Measurements from ENCODE around the gene DNAJC5G.
A peak's percentile ranks its signal among the peaks of the same experiment; 100 is the strongest.
"Not testable (repeated sequence)": the region's sequence is repeated elsewhere in the genome, so short reads cannot be mapped to it uniquely, and the experiment has no call there.

DNAJC5G gene

DNA sequence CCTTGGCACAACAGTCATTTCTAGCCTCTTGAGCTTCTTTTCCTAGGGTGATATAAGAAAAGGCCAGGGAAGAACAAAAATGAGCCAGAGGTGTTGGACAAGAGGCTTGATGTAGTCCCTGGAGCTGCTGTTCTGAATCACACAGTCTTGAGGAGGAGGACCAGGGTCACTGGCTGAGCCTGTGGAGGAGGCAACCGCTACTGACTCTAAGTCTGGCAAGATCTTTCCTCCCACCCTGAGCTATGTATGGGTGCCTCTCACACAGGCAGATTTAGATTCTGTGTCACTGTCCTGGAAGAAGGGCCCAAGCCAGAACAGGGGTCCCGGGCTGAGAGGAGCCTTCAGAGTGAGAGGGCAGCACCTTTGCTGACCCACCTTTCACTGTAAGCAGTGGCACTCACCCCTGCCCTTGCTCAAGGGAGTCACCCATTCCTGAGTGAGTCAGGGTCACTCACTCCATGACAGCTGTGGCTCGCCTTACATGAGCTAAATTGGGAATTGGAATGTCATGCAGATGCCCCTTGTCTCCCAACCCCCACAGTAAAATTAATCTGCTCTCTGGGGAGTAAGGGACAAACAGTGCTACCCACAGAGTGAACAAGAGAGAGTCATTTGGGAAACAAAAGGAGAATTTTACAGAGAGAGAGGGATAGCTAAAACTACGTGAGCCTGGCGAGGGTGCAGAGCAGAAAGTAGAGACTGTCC is 6.8 kb downstream of the DNAJC5G start, which contains the start of gene TRIM54:
Gene TRIM54 (plus strand): TSS at position 575 of the 705 bp plus-strand sequence. CDS start 303 bp downstream, outside the sequence.
- no peak for DNase-seq

- no peak for DNase-seq
Observed at GRCh38 chr2:27282892-27283291, 7.7 kb downstream of the DNAJC5G start.

- DNase-seq = no peak
Observed at GRCh38 chr2:27284996-27285395, 9.8 kb downstream of the DNAJC5G start.

- no peak for DNase-seq
Observed at GRCh38 chr2:27285481-27285880, 10.2 kb downstream of the DNAJC5G start.

- no peak for DNase-seq
Observed at GRCh38 chr2:27288610-27289009, 13.4 kb downstream of the DNAJC5G start.

DNA sequence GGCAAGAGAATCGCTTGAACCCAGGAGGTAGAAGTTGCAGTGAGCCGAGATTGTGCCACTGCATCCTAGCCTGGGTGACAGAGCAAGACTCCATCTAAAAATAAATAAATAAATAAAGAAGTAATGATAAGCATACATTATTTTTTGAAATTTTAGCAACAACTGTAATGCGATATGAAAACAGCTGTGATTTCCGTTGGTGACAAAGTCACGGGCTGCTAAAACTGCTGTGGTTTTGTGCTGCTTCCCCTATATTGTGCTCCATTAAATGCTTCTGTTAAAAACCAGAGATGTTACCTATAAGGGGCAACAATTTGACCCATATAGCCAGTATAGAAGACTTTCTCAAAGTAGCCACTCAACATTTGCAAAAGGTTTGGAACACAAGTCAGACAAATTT is 15.3 kb downstream of the DNAJC5G start:
- DNase-seq = no peak

DNA sequence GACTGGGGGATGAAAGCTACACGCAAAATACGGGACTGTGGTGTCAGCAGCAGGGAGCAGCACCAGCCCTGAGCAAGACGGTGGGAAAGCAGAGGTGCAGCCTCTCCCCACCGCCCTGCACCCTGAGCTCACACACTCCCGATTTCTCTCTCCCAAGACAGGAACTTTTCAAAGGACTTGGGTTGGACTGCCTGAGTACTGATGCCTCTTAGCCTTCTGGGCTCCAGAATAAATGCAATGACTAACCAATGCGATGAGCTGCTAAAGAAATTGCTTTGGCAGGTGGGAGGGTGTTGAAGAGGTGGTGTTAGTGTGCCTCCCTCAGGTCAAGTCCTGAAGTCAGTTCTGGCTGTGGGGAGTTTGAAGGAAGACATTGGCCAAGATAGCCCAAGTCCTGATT is 16.6 kb downstream of the DNAJC5G start:
- no peak for DNase-seq

- DNase-seq = no peak
Observed at GRCh38 chr2:27294928-27295327, 19.7 kb downstream of the DNAJC5G start.

- DNase-seq = no peak
Observed at GRCh38 chr2:27296481-27296880, 21.2 kb downstream of the DNAJC5G start.

DNA sequence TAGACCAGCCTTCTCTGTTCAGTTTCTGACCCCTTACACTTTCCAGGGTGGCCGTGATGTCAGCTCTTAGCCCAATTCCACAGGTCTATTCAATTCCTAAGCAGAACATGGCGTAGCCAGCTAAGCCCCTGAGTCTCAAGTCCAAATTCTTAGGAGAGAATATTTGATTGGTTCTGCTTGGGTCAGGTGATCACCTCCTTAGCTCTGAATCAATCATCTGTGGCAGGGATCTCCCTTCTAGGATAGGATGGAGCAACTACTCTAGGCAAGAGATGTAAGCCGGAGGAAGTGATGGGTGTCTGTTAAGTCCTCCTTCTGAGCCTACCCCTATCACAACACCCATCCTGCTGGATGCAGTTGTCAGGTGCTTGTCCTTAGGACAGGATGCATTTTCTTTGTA is 22.0 kb downstream of the DNAJC5G start:
- DNase-seq = no peak

GRCh38 chr2:27298391-27299080 is 23.3 kb downstream of the DNAJC5G start:
- DNase-seq = no peak

- not testable (repeated sequence) for DNase-seq
Observed at GRCh38 chr2:27300606-27301005, 25.4 kb downstream of the DNAJC5G start.

DNA sequence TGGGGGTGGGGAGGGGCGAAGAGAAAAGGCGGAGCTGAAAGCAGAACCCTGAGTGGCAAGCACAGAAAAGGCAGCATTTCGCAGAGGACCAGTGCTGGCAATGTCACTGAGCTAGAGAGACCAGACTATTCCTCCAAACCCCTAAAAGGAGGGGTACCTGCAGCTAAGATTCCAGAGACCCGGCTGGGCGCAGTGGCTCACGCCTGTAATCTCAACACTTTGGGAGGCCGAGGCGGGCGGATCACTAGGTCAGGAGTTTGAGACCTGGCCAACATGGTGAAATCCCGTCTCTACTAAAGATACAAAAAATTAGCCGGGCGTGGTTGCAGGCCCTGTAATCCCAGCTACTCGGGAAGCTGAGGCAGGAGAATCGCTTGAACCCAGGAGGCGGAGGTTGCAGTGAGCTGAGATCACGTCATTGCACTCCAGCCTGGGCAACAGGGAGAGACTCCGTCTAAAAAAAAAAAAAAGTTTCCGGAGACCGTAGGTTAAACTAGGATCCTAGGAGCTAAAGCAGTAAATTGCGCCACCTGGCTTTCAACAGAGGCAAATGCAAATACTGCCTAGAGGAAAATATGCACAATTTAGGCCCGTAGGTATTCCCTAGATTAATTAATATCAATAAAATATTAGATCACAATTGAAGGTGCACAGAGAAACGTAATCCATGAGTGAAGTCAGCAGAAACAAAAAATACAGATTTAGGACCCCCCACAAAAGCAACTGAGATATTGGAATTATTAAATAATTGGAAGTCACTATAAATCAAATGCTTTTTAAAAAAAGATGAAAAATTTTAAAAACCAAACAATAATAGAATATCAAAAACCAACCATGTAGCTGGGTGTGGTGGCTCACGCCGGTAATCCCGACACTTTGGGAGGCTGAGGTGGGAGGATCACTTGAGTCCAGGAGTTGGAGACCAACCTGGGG is 28.1 kb downstream of the DNAJC5G start:
- DNase-seq = peak; percentile 59

GRCh38 chr2:27304488-27305240 is 29.4 kb downstream of the DNAJC5G start:
- DNase-seq = no peak

- DNase-seq = no peak
Observed at GRCh38 chr2:27305516-27305915, 30.3 kb downstream of the DNAJC5G start.

- no peak for DNase-seq
Observed at GRCh38 chr2:27306136-27306535, 30.9 kb downstream of the DNAJC5G start.

DNA sequence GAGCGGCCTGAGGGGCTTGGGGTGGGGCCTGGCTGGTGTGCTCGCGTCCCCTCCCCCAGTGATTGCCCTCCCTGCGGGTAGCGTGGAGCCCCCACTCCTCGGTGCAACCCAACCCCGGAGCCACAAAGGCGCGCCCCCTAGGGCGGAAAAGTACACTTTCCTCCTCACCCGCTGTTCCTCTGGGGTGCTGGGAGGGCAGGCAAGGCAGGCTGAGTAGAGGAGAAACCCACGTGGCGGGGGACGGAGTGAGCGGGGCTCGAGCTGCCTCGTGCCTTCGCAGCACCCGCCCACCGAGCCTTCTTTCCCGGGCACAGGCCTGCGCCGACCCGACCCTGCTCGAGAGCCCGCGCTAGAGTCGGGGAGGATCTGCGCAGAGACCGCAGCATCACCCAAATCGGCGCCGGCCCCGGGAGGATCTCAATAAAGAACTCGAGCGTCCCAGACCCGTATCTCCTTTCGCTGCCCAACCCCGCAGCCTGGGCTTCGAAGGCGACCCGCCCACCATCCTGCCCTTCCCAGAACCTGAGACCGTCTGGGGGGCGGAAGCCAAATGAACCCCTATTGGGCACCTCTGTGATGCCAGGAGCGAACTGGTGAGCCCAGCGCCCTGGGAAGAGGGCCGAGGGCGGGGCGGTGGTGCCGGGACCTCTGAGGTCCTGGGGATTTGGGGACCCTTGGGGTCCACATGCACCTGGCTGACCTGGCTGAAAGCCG is 31.5 kb downstream of the DNAJC5G start:
- peak; percentile 74 for DNase-seq

DNA sequence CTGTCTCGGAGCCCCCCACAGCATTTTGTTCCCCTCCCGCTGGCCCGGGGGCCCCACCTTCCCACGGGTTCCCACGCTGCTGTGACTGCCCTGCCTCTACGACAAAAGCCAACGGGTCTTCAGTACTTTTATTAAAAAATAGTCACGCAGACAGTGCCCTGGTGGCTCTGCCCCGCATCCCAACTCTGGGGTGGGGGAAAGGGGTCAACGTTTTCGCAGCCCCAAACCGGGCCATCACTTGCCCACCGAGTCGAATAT is 32.0 kb downstream of the DNAJC5G start:
- DNase-seq = no peak

GRCh38 chr2:27307545-27308358 is 32.5 kb downstream of the DNAJC5G start:
- no peak for DNase-seq

DNA sequence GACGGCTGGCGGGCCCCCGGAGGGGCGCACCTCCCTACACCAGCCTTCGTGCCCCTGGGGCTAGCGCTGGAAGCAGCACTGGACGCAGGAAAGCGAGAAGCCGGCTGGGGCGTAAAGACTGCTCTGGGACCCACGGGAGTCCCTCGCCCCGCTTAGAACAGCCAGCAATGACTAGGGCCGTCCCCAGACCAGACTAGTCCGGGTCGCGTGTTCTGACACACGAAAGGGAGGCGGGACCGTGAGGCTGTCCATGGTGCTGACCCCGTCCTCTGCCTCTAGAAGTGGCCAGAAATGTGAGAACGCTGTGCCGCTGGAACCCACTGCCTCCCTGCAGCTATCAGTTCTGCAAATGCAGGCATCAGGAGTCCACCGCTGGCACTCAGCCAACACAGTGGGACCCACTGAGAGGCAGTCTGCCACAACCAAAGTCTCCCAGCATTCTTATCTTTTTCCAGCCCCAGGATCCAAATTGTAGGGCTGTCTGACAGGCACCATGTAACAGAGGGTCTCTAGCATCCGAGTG is 33.2 kb downstream of the DNAJC5G start, which contains the start of gene UCN:
Gene UCN (minus strand): TSS at position 87 of the 523 bp plus-strand sequence. CDS start 550 bp downstream, outside the sequence.
- no peak for DNase-seq

DNA sequence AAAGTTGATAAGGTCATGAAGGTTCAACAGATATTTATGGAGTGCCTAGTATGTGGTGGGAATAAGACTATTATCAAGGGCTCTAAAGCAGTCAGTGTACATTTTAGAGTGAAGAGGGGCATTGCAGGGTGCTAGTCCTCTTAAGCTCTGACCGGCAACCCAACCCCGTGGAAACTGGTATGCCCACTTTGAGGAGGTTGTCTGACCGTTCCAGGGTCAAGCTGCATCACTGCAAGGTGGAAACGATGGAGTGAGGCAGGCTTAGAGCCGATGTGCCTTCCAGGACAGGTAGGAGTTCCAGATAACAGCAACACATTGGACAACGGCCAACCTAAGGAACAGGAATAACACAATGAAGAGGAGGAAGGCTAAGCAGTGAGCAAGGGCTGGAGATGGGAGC is 34.4 kb downstream of the DNAJC5G start:
- DNase-seq = no peak

Data from activated CD8-positive, alpha-beta memory T cell treated with anti-CD3 and anti-CD28 coated beads, Interleukin-2, amount 50 U/mL, for 48 hours (primary cell).